ENCODE data around the gene TPRKB. TPM values are rescaled to one million over a fixed set of nuclear protein-coding genes. Genes with fewer than 3 reads are reported as not detected.

The TPRKB gene
- total and polyA plus RNA-seq, 9 of the 15 experiments (the other 6 are each of a cell fraction or from before 2014, with no cell fraction given), result 55.6 to 250 (median 112) TPM

GRCh38 chr2:73776381-73776780 is 39.2 kb upstream of the TPRKB start (continued):
- TF ChIP-seq ZBTB1 (CRISPR knock-in tag; IDR thresholded peaks at IDR 0.05; ENCODE audit: borderline replicate concordance, low read depth) (no peak), FOXM1 (IDR thresholded peaks at IDR 0.05; ENCODE audit: low read depth) (no peak), FOXM1 (CRISPR knock-in tag; IDR thresholded peaks at IDR 0.05; ENCODE audit: low read depth) (no peak), GATAD2A (IDR thresholded peaks at IDR 0.05) (no peak)

GRCh38 chr2:73772819-73773218 is 35.7 kb upstream of the TPRKB start:
- no peaks in the 10 kb centered on the region for H3K79me2 ChIP-seq (ENCODE audit: control insufficient read depth, insufficient read depth, low read length)
- CTCF ChIA-PET (ENCODE audit: low intra/inter-chr PET ratio), result no interaction called here
- peak; percentile 69 for TF ChIP-seq TCF3 (CRISPR knock-in tag; IDR thresholded peaks at IDR 0.05)
- TF ChIP-seq, protein P1, sequence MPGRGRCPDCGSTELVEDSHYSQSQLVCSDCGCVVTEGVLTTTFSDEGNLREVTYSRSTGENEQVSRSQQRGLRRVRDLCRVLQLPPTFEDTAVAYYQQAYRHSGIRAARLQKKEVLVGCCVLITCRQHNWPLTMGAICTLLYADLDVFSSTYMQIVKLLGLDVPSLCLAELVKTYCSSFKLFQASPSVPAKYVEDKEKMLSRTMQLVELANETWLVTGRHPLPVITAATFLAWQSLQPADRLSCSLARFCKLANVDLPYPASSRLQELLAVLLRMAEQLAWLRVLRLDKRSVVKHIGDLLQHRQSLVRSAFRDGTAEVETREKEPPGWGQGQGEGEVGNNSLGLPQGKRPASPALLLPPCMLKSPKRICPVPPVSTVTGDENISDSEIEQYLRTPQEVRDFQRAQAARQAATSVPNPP (IDR thresholded peaks at IDR 0.05; ENCODE audit: borderline replicate concordance, insufficient read depth, insufficient read length), result no peak
- peak; percentile 13 for TF ChIP-seq MEIS2 (IDR thresholded peaks at IDR 0.05; ENCODE audit: partially characterized antibody)
- 0 out of 6 replicates have a peak, but pooled peaks of 1 of the 3 experiments have one; percentile 3 for TF ChIP-seq CTCF (IDR thresholded peaks at IDR 0.05 in 2 of 3, conservative IDR thresholded peaks at IDR 0.05 in 1 of 3; ENCODE audit: insufficient read depth in 2 of 3, low read depth in 1 of 3, low read length in 3 of 3)
- no peak for TF ChIP-seq NR2F6 (CRISPR knock-in tag; IDR thresholded peaks at IDR 0.05)
- TF ChIP-seq CBFA2T3 (IDR thresholded peaks at IDR 0.05), result peak; percentile 30

More at GRCh38 chr2:73772819-73773218, 35.7 kb upstream of the TPRKB start:
- Histone ChIP-seq H3K27ac (ENCODE audit: extremely low read depth, low read depth, low read length) (no peak overlapping the region), H3K9ac (ENCODE audit: insufficient read depth in 1 of 2, low read depth in 2 of 2, low read length in 2 of 2) (no peak overlapping the region), H3K4me2 (ENCODE audit: insufficient read depth, low read length) (no peak overlapping the region), H3K9me1 (ENCODE audit: control insufficient read depth, insufficient read depth, low read length) (no peaks in the 10 kb centered on the region), H3K9me3 (replicated peaks; ENCODE audit: control insufficient read depth, insufficient read depth, low read depth, low read length) (no peaks in the 10 kb centered on the region), H2AFZ (ENCODE audit: low read depth, low read length) (no peak overlapping the region), H4K20me1 (replicated peaks; ENCODE audit: control insufficient read depth, insufficient read depth, low read length) (no peaks in the 10 kb centered on the region), H3K4me1 (replicated peaks in 1 of 2; ENCODE audit: control insufficient read depth in 2 of 2, insufficient read depth in 2 of 2, low read length in 2 of 2) (no peaks in the 10 kb centered on the region), H3K4me3 (no peak overlapping the region), H3K36me3 (ENCODE audit: control insufficient read depth, insufficient read depth, low read length) (peaks cover 64% of the 10 kb centered on the region), H3K27me3 (ENCODE audit: control insufficient read depth in 2 of 2, insufficient read depth in 2 of 2, low read length in 2 of 2) (no peaks in the 10 kb centered on the region)
- DNase-seq (ENCODE audit: extremely low read depth in 1 of 4, low spot score in 3 of 4) (peak in 1 of 4 experiments; percentile 19), FAIRE-seq (no peak), ATAC-seq (no peak)
- BruUV-seq (replicated peaks), result no TSS peak
- POLR2A ChIA-PET, result interaction anchor here (0.7 to 1.4 kb wide), 3 partner anchors 9 to 347 kb away, joined by 3 to 4 read pairs (median 4); no protein-coding TSS in a partner anchor
- intact Hi-C loops (cut with micrococcal nuclease) (loop anchor here (10.0 kb wide), 1 partner anchor 78 kb away; no protein-coding TSS in a partner anchor), in situ Hi-C loops (cut with MboI) (no loop called here)

Data from K562 (cell line).